ENCODE data around the gene CBL. TPM values are rescaled to one million over a fixed set of nuclear protein-coding genes. Genes with fewer than 3 reads are reported as not detected.
A peak's percentile ranks its signal among the peaks of the same experiment; 100 is the strongest.
"Not testable (repeated sequence)": the region's sequence is repeated elsewhere in the genome, so short reads cannot be mapped to it uniquely, and the experiment has no call there.

Gene CBL
- total and polyA plus RNA-seq, 12 donors: 2.7 to 15.6 (median 8.2) TPM

GRCh38 chr11:119194811-119195440, 11.2 kb upstream of the CBL start:
- Histone ChIP-seq H3K27me3 (no peaks in the 10 kb centered on the region), H3K36me3 (no peaks in the 10 kb centered on the region), H3K4me3 (no peak overlapping the region), H3K9me3 (no peaks in the 10 kb centered on the region), H3K27ac (no peak overlapping the region), H3K4me1 (peaks cover 0 to 22% (median 0%) of the 10 kb centered on the region in 9 donors)
- ATAC-seq: no peak
- no peak for TF ChIP-seq CTCF (IDR thresholded peaks at IDR 0.05)
- 71 to 82% methylated on average over 6 to 7 of the region's 7 CpGs for WGBS, 2 donors
- DNase-seq: no peak
- intact Hi-C loops (cut with DNase I): loop anchor here (5.0 to 10.0 kb wide), 7 partner anchors 43 to 100 kb away; partner anchors contain the start of genes ABCG4 (in 6 of the 10), DPAGT1 (in 3 of the 10) and C2CD2L (in 2 of the 10)

GRCh38 chr11:119195680-119196079, 10.5 kb upstream of the CBL start:
- 31% methylated on average over 6 of the region's 6 CpGs for WGBS, 2 donors
- Histone ChIP-seq H3K36me3 (no peaks in the 10 kb centered on the region), H3K27me3 (no peaks in the 10 kb centered on the region), H3K4me3 (no peak overlapping the region), H3K4me1 (peaks cover 0 to 22% (median 0%) of the 10 kb centered on the region in 9 donors), H3K9me3 (no peaks in the 10 kb centered on the region), H3K27ac (no peak overlapping the region)
- peak in 7 of 8 donors; percentile 26 to 61 (median 55) for ATAC-seq
- no peak for TF ChIP-seq CTCF (IDR thresholded peaks at IDR 0.05)
- no peak for DNase-seq
- intact Hi-C loops (cut with DNase I): loop anchor here (2.0 to 10.0 kb wide), 9 partner anchors 43 to 101 kb away; partner anchors contain the start of genes ABCG4 (in 5 of the 10), DPAGT1 (in 3 of the 10) and C2CD2L (in 2 of the 10)

- H3K36me3 ChIP-seq: no peaks in the 10 kb centered on the region
- H3K4me1 ChIP-seq: peaks cover 0 to 18% (median 0%) of the 10 kb centered on the region in 9 donors
- intact Hi-C loops (cut with DNase I): loop anchor here (2.0 to 10.0 kb wide), 9 partner anchors 45 to 102 kb away; partner anchors contain the start of genes ABCG4 (in 5 of the 10), DPAGT1 (in 3 of the 10) and C2CD2L (in 2 of the 10)
- no peaks in the 10 kb centered on the region for H3K27me3 ChIP-seq
- DNase-seq (peak in 1 of 2 donors; percentile 79), ATAC-seq (peak; percentile 66 to 91 (median 84))
- no peaks in the 10 kb centered on the region for H3K9me3 ChIP-seq
- H3K4me3 ChIP-seq: no peak overlapping the region
- no peak overlapping the region for H3K27ac ChIP-seq
- 43 to 45% methylated on average over 5 of the region's 5 CpGs for WGBS, 2 donors
- peak; percentile 66 to 87 (median 81) for TF ChIP-seq CTCF (IDR thresholded peaks at IDR 0.05)
These were observed 9.2 kb upstream of the CBL start for GRCh38 chr11:119196833-119197483.

GRCh38 chr11:119198925-119199324, 7.2 kb upstream of the CBL start:
- no peak overlapping the region for H3K27ac ChIP-seq
- DNase-seq (no peak), ATAC-seq (no peak)
- intact Hi-C loops (cut with DNase I): loop anchor here (5.0 to 10.0 kb wide), 7 partner anchors 47 to 104 kb away; partner anchors contain the start of genes ABCG4 (in 5 of the 10), DPAGT1 (in 3 of the 10) and C2CD2L (in 2 of the 10)
- H3K4me3 ChIP-seq: no peak overlapping the region
- H3K4me1 ChIP-seq: peaks cover 0 to 7% (median 0%) of the 10 kb centered on the region in 9 donors
- no peak for TF ChIP-seq CTCF (IDR thresholded peaks at IDR 0.05)
- WGBS, 2 donors: 88 to 91% methylated on average over 6 of the region's 6 CpGs
- H3K36me3 ChIP-seq: no peaks in the 10 kb centered on the region
- H3K27me3 ChIP-seq: no peaks in the 10 kb centered on the region
- no peaks in the 10 kb centered on the region for H3K9me3 ChIP-seq

- not testable (repeated sequence) for H3K9me3 ChIP-seq, H3K27ac ChIP-seq, H3K36me3 ChIP-seq, ATAC-seq, H3K27me3 ChIP-seq, DNase-seq, H3K4me3 ChIP-seq
- intact Hi-C loops (cut with DNase I): loop anchor here in 4 of 10 donors (5.0 to 10.0 kb wide), 5 partner anchors 34 to 134 kb away; partner anchors contain the start of genes NLRX1 (in 1 of the 4) and RNF26 (in 1 of the 4)
- peaks cover 0 to 20% (median 8%) of the 10 kb centered on the region in 9 donors for H3K4me1 ChIP-seq
- 85 to 88% methylated on average over 5 of the region's 5 CpGs for WGBS, 2 donors
These were observed 4.9 kb upstream of the CBL start for GRCh38 chr11:119201236-119201635.
